Right renal pelvis (tissue), 4 donors: Measurements from ENCODE around the gene SSNA1. TPM values are rescaled to one million over a fixed set of nuclear protein-coding genes. Genes with fewer than 3 reads are reported as not detected.
"Not testable (repeated sequence)": the region's sequence is repeated elsewhere in the genome, so short reads cannot be mapped to it uniquely, and the experiment has no call there.

Experiments used
- DNase-seq, 4 donors: peaks; one replicate each; pipeline ENCODE4 v3.0.0-alpha.2; 2013; ENCODE audit warnings: low read depth in 4 of 4, low spot score in 3 of 4, missing footprints in 1 of 4
- polyA plus RNA-seq, 4 donors: library from polyadenylated mRNA; unstranded; fragments of 120-200 nt; gene quantifications; one replicate each; pipeline ENCODE4 v1.2.1, GENCODE V29; 2013; ENCODE audit not compliant: insufficient read length in 4 of 4

SSNA1 gene
- polyA plus RNA-seq, 4 donors = 42.7 to 70.4 (median 47.7) TPM

DNA sequence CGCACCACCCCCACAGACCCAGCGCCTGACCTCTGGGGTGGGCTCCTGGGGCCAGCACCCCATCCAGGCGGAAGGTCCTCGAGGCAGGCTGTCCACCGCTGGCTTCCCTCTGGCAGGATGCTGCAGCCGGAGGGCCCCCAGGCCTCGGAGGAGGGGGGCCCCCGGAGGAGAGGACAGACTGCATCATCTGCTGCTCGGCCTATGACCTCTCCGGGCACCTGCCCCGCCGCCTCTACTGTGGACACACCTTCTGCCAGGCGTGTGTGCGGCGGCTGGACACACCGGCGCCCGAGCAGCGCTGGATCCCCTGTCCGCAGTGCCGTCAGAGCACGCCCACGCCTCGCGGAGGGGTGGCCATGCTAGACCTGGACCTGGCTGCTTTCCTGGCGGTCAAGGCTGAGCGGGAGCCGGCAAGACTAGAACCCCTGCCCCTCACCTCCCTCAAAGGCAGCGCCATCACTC, 40.1 kb downstream of the SSNA1 start:
- DNase-seq = no peak

DNA sequence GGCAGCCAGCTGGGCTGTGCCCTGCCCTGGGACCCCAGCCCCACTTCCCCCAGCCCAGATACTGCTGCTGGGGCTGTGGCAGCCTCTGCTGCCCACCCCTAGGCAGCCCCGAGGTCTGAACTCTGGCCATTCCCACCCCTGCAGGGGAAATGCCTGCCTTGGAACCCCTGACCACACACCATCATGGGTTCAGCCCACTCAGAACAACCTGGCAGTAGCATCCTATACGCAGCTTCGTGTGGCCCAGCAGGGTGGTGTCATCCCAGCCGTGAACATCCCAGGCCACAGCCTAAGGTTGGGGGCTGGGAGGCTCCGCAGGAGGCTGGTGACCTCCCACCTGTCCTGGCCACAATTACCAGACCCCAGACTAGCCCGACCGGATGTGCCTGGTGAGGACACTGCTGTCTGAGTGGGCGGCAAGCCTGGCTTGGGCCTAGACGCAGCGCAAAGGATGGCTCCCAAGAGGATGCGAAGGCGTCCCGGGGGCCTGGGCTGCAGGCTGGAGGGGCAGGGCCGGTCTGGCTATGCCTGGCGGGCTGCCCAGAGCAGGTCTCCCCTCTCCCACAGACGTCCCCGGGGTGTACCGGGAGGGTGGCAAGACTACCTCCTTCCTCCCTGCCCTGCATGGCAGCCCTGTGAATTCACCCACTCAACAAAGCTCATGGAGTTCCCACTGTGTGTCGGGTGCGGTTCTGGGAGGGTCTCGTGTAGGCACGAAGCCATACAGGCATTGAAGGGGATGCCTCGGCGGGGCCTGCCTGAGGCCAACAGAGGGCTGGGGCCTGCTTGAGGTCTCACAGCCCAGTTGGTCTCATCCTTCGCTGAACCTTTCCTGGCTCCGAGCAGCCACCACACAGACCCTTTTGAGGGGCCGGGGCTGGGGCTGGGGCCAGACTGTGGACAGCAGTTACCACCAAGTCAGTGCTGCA, 40.8 kb downstream of the SSNA1 start:
- no peak for DNase-seq

- no peak for DNase-seq
Observed at GRCh38 chr9:137229903-137230704, 41.6 kb downstream of the SSNA1 start.

DNA sequence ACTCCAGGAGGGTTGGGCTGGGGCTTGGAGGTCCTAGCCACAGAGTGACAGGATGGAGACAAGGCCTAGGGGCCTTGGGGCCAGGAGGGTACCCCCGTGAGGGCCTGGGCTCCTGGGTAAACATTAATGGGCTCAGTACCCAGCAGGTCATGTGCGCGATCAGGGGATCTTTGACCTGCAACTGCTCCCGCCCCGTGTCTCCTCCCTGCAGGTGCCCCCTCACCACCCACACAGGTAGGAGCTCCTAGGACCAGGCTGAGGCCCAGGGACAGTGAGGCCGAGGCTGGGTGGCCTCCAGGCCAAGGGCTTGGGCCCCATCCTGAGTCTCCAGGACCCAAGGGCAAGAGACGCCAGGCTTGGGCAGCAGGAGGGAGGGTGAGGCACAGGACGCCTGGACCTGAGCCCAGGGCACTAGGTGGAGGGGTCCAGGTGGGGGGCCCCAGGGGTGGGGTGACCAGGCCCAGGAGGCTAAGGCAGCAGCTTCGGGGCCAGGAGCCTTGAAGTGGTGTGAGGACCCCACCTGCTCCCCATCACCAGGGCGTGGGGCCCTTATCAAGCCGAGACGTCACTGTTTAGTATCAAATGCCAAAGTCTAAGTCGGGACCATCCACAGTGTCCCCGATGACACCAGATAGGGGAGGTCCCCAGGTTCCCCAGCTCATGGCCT, 42.4 kb downstream of the SSNA1 start, which contains the start of gene SLC34A3:
TSS of gene SLC34A3 (plus strand) at position 197 of the 667 bp plus-strand sequence. CDS start 802 bp downstream, outside the sequence.
- DNase-seq = no peak

DNA sequence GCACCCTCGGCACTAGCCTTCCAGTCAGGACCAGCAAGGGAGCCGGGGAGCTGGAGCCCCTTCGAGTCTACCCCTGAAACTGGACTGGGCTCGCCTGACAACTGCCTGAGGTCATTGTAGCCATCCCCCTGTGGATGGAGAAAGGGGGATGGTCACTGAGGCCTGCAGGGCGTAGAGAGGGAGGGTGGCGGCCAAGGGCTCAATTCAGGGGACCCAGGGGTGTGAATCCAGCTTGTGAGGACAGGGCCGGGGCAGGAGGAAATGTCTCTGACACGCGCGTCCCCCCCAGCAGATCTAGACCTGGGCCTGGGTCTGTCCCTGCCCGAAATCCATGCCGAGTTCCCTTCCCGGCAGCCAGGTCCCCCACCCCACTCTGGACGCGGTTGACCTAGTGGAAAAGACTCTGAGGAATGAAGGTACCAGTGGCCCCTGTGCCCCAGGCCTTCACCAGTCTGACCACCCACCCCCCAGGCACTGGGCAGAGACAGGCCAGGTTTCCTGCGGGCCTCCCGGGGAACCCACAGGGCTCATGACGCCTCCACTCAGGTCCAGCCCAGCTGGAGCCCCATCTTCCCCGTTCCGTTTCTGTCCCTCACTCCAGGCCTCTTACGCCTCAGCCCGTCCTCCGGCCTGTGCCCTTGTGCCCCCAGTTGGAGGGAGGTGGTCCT, 43.0 kb downstream of the SSNA1 start:
- no peak for DNase-seq

DNA sequence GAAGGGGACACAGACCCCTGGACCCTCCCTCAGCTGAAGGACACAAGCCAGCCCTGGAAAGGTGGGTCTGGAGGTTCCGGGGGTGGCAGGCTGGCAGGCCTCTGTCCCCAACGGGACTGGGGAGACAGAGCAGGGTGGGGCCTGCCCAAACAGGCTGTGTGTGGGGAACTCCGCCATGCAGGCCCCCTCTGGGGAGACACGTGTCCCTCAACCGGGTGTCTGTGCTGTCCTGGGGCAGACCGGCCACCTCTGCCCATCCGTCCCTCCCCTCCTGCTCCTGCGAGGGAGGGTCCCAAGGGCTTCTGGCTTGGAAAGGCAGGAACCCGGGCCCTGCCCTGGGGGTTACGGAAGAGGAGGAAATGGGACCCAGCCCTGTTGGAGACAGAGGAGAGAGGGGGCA, 43.6 kb downstream of the SSNA1 start:
- no peak for DNase-seq

- no peak for DNase-seq
Observed at GRCh38 chr9:137232510-137232909, 44.0 kb downstream of the SSNA1 start.

DNA sequence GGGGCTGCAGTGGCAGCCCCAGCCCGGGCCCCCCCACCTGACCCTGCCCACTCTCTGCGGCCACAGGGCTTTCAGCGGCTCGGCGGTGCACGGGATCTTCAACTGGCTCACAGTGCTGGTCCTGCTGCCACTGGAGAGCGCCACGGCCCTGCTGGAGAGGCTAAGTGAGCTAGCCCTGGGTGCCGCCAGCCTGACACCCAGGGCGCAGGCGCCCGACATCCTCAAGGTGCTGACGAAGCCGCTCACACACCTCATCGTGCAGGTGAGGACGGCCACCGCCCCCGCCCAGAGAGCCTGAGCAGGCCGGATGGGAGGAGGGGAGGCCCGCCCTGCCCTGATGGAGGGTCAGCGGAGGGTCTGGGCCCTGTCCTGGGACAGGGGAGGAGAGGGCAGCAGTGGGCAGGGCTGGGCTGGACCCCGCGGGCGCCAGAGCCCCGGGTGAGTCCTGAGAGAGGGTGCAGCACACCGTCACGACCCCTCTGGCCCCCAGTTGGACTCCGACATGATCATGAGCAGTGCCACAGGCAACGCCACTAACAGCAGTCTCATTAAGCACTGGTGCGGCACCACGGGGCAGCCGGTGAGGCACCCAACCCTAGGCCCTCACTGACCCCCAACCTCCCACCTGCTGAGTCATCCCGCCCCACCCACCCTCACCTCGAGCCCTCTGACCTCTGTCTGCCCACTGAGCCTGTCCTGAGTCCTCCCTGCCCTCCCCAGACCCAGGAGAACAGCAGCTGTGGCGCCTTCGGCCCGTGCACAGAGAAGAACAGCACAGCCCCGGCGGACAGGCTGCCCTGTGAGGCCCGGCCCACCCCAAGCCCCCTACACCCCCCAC, 44.9 kb downstream of the SSNA1 start:
- DNase-seq = no peak

- no peak for DNase-seq
Observed at GRCh38 chr9:137234055-137234697, 45.7 kb downstream of the SSNA1 start.

DNA sequence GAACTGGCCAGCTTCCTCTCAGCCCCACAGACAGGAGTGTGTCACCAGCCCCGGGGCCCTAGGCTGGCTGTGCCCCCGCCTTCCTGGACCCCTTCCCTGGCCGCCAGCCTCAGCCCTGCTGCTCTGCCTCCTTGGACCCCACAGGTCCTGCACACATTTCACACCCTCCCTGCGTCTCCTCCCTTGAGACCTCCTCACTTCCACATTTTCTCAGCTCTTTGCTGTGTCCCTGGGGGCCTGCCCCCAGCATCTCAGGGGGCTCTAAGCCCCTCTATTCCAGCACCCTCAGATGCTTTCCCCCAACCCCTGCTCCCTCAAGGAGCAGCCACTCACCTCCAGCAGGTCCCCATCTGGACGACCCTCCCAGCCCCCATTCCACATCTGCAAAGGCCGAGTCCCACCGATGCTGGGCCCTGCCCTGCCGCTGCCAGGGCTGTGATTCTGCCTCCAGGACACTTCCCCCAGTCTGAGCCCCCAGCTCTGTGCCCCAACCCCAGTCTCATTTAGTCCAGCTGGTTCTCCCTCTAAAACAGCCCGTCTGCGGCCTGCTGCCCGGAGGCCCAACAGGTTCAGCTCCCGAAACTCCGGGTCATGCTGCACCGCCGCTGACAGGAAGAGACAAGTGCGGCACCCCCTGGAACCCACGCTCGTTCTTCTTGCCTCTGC, 46.4 kb downstream of the SSNA1 start:
- DNase-seq = no peak

- DNase-seq = no peak
Observed at GRCh38 chr9:137235424-137236237, 47.2 kb downstream of the SSNA1 start.

DNA sequence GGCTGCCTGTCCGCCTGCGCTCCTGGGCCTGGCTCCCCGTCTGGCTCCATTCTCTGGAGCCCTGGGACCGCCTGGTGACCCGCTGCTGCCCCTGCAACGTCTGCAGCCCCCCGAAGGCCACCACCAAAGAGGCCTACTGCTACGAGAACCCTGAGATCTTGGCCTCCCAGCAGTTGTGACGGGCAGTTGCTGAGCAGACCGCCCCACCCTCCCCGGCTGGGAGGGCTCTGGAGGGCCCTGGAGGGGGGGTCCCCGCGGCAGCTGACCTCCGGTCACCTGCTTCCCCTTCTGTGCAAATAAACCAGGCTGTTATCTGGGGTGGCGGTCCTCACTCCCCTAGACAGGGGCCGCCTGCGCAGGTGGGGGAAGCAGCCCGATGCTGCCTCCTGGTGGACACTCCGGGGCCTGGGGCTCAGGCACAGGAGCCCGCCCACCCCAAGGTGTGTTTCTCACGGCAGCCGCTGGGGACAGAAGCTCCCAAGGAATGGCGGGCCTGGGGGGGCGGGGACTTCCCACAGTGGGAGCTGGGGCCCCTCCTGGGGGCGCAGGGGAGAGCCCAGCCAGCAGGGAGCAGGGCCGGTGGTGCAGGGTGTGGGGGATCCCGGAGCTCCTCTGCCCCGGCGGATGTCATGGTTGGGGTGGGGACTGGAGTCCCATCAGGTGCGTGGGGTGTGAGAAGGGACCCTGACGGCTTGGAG, 47.9 kb downstream of the SSNA1 start:
- DNase-seq = peak; percentile 67 to 81 (median 72)

- no peak for DNase-seq
Observed at GRCh38 chr9:137236936-137237421, 48.5 kb downstream of the SSNA1 start.

DNA sequence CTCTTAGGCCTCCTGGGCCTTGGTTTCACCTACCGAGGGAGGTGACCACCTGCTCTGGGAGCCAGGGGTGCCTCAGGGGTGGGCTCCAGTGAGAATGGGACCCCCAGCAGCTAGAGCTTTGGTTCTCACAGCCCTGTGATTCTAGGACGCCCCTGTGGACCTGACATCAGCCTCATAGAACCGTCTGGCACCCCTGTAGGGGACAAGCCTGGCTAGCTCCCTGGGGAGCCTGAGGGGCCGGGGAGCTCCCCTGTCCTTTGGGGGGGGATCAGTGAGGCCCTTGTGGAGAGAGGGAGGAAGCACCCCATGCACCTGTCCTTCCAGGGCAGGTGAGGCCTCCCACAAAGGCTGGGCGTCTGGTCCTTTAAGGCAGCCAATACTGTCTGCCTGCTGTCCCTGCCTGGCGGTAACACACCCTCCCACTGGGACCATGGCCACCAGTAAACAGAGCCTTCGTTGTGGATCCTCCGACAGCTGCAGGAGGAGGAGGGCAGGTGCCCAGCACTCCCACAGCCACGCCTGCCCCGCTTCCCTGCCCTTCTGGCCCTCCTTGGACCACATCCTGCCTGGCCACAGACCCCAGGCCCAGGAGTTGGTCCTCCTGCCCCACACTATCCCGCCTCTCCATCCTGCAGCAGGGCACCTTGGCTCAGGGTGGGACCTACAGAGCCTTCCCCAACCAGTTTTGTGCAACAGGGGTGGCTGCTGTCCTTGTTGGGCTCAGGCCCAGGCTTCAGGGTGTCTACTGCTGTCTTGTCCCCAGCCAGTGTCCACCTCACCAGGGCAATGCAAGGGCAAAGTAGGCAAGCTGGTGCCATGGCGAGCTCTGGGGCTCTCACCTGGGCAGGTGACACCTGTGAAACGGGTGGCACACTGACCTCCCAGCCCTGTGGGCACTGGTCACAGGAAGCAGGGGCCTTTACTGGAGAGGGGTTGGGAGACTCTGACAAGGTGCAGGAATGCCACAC, 49.6 kb downstream of the SSNA1 start:
- DNase-seq = no peak

DNA sequence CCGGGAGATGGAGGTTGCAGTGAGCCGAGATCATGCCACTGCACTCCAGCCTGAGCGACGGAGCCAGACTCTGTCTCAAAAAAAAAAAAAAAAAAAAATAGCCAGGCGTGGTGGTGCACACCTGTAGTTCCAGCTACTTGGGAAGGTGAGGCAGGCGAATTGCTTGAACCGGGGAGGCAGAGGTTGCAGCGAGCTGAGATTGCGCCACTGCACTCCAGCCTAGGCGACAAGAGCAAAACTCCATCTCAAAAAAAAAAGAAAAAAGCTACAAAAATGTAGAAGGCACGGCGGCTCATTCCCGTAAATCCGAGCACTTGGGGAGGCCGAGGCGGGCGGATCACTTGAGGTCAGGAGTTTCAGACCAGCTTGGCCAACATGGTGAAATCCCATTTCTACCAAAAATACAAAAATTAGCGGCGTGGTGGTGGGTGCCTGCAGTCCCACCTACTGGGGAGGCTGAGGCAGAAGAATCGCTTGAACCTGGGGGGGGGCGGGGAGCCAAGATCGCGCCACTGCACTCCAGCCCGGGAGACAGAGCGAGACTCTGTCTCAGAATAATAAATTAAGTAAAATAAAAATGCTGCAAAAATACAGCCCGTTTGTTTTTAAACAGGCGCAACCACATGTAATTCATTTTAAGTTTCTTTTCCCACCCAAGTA, 51.2 kb downstream of the SSNA1 start:
- not testable (repeated sequence) for DNase-seq
